HepG2 (cell line): ENCODE results near the gene MZF1. TPM values are rescaled to one million over a fixed set of nuclear protein-coding genes. Genes with fewer than 3 reads are reported as not detected.

ENCODE experiments used
- CCAR2 ChIP-seq: fragments of 200-400 bp; formaldehyde crosslinking; optimal IDR thresholded peaks from 2 replicates; pipeline ENCODE3; 2018; ENCODE audit warnings: low read depth, mild to moderate bottlenecking, low read length, moderate library complexity
- ETV6 ChIP-seq: sonication (generic); formaldehyde crosslinking; conservative IDR thresholded peaks from 2 replicates; pipeline ENCODE4 v1.4.0; 2020; ENCODE audit warnings: missing genetic modification reagents
- GATAD1 ChIP-seq: IDR thresholded peaks from 2 replicates; pipeline ENCODE4 v1.6.1; 2016; ENCODE audit warnings: missing genetic modification reagents, missing compliant biosample characterization
- HMG20B ChIP-seq: conservative IDR thresholded peaks from 2 replicates; pipeline ENCODE4 v1.6.1; 2016; ENCODE audit warnings: missing genetic modification reagents, missing compliant biosample characterization
- IRX3 ChIP-seq: sonication (generic); formaldehyde crosslinking; IDR thresholded peaks from 2 replicates; pipeline ENCODE4 v1.8.1; 2023; ENCODE audit warnings: mild to moderate bottlenecking, low read depth, missing genetic modification reagents, borderline replicate concordance
- MATR3 ChIP-seq: sonication (generic); formaldehyde crosslinking; IDR thresholded peaks from 2 replicates; pipeline ENCODE4 v1.4.0; 2020; ENCODE audit warnings: missing genetic modification reagents
- MBD4 ChIP-seq: IDR thresholded peaks from 2 replicates; pipeline ENCODE4 v1.6.1; 2012; ENCODE audit warnings: low read length, inconsistent platforms, borderline replicate concordance
- MZF1 ChIP-seq: sonication (generic); formaldehyde crosslinking; IDR thresholded peaks from 2 replicates; pipeline ENCODE4 v1.8.1; 2023; ENCODE audit warnings: mild to moderate bottlenecking, missing genetic modification reagents, borderline replicate concordance
- RFX5 ChIP-seq: IDR thresholded peaks from 2 replicates; pipeline ENCODE4 v1.6.1; 2011; ENCODE audit warnings: low read depth, low read length, improper control_type of control experiment
- RFXANK ChIP-seq: IDR thresholded peaks from 2 replicates; pipeline ENCODE4 v1.6.1; 2016
- TCF7 ChIP-seq: sonication (generic); IDR thresholded peaks from 2 replicates; pipeline ENCODE4 v1.6.1; 2016; ENCODE audit warnings: antibody characterized with exemption, low read depth
- ZFY ChIP-seq: sonication (generic); formaldehyde crosslinking; IDR thresholded peaks from 2 replicates; pipeline ENCODE4 v1.4.0; 2020; ENCODE audit warnings: missing genetic modification reagents
- ZNF224 ChIP-seq: sonication (generic); formaldehyde crosslinking; IDR thresholded peaks from 2 replicates; pipeline ENCODE4 v1.5.0; 2020; ENCODE audit warnings: mild to moderate bottlenecking, missing genetic modification reagents
- ZNF747 ChIP-seq: sonication (generic); formaldehyde crosslinking; IDR thresholded peaks from 2 replicates; pipeline ENCODE4 v1.8.1; 2023; ENCODE audit warnings: missing genetic modification reagents, mild to moderate bottlenecking, borderline replicate concordance
- polyA plus RNA-seq, 8 experiments: library from polyadenylated mRNA; depleted of rRNA in 3 of 8; stranded (reverse) in 7 of 8; unstranded in 1 of 8; fragments of >200 nt; fragmentation: Illumina TruSeq in 4 of 8; extraction: Trizol in 4 of 8; gene quantifications; 2 replicates each; pipeline versions ENCODE4 v1.2.1 to v1.2.3, GENCODE V29; 2011 to 2016; ENCODE audit warnings: low read depth in 4 of 8, missing spikeins in 1 of 8, mixed read lengths in 1 of 8; ENCODE audit not compliant: insufficient read depth in 1 of 8
- total RNA-seq, 5 experiments: library from RNA; depleted of rRNA; stranded (reverse); fragments of >200 nt; fragmentation: Illumina TruSeq; extraction: Trizol; gene quantifications; 2 replicates each; pipeline ENCODE4 v1.2.3, GENCODE V29; 2016; ENCODE audit warnings: low read depth in 1 of 5
- TF ChIP-seq, protein P1 (sequence below), 2 experiments: IDR thresholded peaks; 2 replicates each; pipeline ENCODE4 v1.6.1; 2011 to 2012; ENCODE audit warnings: low read length in 2 of 2, borderline replicate concordance in 1 of 2, low read depth in 1 of 2, mild to moderate bottlenecking in 1 of 2, moderate library complexity in 1 of 2
- TF ChIP-seq, protein P2 (sequence below): sonication (generic); formaldehyde crosslinking; conservative IDR thresholded peaks from 2 replicates; pipeline ENCODE4 v1.8.0; 2022; ENCODE audit warnings: mild to moderate bottlenecking, moderate library complexity, missing genetic modification reagents
- TF ChIP-seq, protein P3 (sequence below): sonication (generic); formaldehyde crosslinking; IDR thresholded peaks from 2 replicates; pipeline ENCODE4 v1.4.0; 2020; ENCODE audit warnings: mild to moderate bottlenecking, missing genetic modification reagents

MZF1 gene
- total and polyA plus RNA-seq, 2 of the 13 experiments (the other 11 are each of a cell fraction or from before 2014, with no cell fraction given) = 3.1 to 8.1 TPM

DNA sequence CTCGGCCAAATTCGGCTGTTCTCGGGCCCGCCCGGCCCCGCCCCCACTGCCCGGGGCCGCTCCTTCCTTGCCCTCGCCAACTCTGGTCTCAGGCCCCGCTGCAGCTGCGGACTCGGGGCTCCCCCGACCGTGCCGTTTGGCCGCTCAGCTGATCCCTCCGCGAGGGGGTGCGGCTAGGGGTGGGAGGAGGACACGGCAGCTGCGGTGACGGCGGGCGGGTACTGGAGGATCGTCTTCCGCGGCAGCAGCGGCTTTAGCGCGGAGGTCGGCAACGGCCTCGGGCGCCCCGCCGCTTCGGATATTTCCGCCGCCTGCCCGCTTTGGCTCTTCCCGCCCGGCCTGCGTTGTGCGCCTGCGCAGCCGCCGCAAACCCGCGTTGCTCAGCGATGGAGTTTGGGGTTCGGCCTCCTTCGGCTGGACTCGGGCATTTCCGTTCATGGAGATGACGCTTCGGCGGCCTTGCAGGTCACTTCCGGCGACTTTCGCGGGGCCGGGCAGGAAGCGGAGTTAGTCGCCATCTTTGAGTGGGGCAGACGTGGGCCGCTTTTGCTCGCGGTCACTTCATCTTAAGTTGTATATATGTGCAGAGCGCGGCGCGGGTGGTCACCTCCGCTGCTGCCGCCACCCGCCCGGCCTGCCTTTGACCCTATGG, 14.4 kb downstream of the MZF1 start (continued):
- TF ChIP-seq, protein P1, sequence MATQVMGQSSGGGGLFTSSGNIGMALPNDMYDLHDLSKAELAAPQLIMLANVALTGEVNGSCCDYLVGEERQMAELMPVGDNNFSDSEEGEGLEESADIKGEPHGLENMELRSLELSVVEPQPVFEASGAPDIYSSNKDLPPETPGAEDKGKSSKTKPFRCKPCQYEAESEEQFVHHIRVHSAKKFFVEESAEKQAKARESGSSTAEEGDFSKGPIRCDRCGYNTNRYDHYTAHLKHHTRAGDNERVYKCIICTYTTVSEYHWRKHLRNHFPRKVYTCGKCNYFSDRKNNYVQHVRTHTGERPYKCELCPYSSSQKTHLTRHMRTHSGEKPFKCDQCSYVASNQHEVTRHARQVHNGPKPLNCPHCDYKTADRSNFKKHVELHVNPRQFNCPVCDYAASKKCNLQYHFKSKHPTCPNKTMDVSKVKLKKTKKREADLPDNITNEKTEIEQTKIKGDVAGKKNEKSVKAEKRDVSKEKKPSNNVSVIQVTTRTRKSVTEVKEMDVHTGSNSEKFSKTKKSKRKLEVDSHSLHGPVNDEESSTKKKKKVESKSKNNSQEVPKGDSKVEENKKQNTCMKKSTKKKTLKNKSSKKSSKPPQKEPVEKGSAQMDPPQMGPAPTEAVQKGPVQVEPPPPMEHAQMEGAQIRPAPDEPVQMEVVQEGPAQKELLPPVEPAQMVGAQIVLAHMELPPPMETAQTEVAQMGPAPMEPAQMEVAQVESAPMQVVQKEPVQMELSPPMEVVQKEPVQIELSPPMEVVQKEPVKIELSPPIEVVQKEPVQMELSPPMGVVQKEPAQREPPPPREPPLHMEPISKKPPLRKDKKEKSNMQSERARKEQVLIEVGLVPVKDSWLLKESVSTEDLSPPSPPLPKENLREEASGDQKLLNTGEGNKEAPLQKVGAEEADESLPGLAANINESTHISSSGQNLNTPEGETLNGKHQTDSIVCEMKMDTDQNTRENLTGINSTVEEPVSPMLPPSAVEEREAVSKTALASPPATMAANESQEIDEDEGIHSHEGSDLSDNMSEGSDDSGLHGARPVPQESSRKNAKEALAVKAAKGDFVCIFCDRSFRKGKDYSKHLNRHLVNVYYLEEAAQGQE (IDR thresholded peaks at IDR 0.05; ENCODE audit: borderline replicate concordance in 1 of 2, low read depth in 1 of 2, low read length in 2 of 2) = no peak
- no peak for TF ChIP-seq ETV6 (CRISPR knock-in tag)
- no peak for TF ChIP-seq MZF1
- no peak for TF ChIP-seq GATAD1 (CRISPR knock-in tag)
- TF ChIP-seq, protein P2, sequence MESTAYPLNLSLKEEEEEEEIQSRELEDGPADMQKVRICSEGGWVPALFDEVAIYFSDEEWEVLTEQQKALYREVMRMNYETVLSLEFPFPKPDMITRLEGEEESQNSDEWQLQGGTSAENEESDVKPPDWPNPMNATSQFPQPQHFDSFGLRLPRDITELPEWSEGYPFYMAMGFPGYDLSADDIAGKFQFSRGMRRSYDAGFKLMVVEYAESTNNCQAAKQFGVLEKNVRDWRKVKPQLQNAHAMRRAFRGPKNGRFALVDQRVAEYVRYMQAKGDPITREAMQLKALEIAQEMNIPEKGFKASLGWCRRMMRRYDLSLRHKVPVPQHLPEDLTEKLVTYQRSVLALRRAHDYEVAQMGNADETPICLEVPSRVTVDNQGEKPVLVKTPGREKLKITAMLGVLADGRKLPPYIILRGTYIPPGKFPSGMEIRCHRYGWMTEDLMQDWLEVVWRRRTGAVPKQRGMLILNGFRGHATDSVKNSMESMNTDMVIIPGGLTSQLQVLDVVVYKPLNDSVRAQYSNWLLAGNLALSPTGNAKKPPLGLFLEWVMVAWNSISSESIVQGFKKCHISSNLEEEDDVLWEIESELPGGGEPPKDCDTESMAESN (CRISPR knock-in tag) = peak; percentile 35; the same call in 1 of the 2 replicates
- TF ChIP-seq RFX5 = peak; percentile 12; the same call in 1 of the 2 replicates
- TF ChIP-seq MBD4 = no peak
- peak; percentile 94 for TF ChIP-seq ZFY (CRISPR knock-in tag)
- TF ChIP-seq HMG20B (CRISPR knock-in tag) = no peak
- TF ChIP-seq ZNF224 (CRISPR knock-in tag) = peak; percentile 78; the same call in 1 of the 2 replicates
- no peak for TF ChIP-seq CCAR2
- TF ChIP-seq, protein P3, sequence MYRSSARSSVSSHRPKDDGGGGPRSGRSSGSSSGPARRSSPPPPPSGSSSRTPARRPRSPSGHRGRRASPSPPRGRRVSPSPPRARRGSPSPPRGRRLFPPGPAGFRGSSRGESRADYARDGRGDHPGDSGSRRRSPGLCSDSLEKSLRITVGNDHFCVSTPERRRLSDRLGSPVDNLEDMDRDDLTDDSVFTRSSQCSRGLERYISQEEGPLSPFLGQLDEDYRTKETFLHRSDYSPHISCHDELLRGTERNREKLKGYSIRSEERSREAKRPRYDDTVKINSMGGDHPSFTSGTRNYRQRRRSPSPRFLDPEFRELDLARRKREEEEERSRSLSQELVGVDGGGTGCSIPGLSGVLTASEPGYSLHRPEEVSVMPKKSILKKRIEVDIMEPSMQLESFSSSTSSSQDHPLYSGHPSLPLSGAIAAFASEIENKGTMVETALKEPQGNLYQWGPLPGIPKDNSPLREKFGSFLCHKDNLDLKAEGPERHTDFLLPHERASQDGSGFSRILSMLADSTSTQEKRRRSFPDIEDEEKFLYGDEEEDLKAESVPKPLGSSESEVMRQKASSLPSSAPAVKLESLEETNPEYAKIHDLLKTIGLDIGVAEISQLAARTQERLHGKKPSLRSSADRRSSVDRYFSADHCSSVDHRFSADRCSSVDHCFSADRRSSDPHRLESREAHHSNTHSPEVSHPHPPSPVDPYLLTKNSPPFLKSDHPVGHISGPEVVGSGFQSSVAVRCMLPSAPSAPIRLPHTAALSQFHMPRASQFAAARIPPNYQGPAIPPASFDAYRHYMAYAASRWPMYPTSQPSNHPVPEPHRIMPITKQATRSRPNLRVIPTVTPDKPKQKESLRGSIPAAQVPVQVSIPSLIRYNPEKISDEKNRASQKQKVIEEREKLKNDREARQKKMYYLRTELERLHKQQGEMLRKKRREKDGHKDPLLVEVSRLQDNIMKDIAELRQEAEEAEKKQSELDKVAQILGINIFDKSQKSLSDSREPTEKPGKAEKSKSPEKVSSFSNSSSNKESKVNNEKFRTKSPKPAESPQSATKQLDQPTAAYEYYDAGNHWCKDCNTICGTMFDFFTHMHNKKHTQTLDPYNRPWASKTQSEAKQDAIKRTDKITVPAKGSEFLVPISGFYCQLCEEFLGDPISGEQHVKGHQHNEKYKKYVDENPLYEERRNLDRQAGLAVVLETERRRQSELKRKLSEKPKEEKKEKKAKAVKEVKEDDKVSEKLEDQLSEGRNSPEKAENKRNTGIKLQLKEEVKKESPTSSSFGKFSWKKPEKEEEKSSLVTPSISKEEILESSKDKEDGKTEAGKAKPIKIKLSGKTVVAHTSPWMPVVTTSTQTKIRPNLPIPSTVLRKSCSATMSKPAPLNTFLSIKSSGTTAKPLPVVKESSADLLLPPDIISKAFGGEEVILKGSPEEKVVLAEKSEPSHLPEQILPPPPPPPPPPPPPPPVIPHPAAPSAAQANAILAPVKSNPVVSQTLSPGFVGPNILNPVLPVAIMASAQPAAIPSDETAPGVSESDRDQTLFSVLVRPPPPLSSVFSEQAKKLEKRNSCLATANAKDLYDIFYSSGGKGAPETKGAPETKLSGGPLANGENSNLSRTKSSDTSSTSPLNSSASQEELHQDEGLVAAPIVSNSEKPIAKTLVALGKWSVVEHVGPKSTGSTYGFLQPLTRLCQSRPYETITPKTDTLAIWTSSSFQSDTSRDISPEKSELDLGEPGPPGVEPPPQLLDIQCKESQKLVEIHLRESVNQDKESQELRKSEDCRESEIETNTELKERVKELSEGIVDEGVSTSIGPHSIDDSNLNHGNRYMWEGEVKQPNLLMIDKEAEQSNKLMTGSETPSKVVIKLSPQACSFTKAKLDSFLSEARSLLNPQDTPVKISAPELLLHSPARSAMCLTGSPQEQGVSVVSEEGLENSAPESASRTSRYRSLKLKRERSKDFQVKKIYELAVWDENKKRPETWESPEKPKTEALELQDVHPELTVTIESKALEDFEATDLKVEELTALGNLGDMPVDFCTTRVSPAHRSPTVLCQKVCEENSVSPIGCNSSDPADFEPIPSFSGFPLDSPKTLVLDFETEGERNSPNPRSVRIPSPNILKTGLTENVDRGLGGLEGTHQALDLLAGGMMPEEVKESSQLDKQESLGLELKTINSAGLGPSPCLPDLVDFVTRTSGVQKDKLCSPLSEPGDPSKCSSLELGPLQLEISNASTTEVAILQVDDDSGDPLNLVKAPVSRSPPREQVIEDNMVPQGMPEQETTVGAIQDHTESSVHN (CRISPR knock-in tag) = no peak
- peak; percentile 63; the same call in 1 of the 2 replicates for TF ChIP-seq ZNF747 (CRISPR knock-in tag)
- TF ChIP-seq MATR3 = no peak
- TF ChIP-seq IRX3 (CRISPR knock-in tag) = peak; percentile 52; the same call in 1 of the 2 replicates
- no peak for TF ChIP-seq TCF7
- no peak for TF ChIP-seq RFXANK
